NCI-H1048 (cell line): ENCODE measurements around the gene COBLL1.

Experiments used
- DNase-seq: peaks from one replicate; lab custom pipeline; 2025; lab: John Stamatoyannopoulos, UW

Gene COBLL1

GRCh38 chr2:164757934-164758695, 83.5 kb downstream of the COBLL1 start:
- DNase-seq = no peak

GRCh38 chr2:164756773-164757172, 84.8 kb downstream of the COBLL1 start:
- DNase-seq = no peak

DNA sequence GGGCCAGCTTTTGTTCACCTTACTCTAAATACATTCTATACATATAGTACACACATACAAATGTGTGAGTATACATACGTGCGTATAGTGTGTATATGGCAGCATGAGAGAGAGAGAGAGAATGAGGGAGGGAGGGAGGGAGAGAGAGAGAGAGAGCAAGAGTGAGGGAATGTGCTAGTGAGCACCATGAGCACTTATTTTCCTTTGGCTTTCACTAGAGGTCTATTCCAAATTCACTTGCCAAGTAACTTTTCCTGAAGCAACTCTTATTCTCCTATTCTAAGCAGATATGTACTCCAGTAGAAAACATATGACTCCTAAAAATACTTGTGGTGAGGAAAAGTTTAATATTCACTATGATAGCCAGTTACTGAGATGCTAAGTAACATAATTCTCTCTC, 85.7 kb downstream of the COBLL1 start:
- no peak for DNase-seq

DNA sequence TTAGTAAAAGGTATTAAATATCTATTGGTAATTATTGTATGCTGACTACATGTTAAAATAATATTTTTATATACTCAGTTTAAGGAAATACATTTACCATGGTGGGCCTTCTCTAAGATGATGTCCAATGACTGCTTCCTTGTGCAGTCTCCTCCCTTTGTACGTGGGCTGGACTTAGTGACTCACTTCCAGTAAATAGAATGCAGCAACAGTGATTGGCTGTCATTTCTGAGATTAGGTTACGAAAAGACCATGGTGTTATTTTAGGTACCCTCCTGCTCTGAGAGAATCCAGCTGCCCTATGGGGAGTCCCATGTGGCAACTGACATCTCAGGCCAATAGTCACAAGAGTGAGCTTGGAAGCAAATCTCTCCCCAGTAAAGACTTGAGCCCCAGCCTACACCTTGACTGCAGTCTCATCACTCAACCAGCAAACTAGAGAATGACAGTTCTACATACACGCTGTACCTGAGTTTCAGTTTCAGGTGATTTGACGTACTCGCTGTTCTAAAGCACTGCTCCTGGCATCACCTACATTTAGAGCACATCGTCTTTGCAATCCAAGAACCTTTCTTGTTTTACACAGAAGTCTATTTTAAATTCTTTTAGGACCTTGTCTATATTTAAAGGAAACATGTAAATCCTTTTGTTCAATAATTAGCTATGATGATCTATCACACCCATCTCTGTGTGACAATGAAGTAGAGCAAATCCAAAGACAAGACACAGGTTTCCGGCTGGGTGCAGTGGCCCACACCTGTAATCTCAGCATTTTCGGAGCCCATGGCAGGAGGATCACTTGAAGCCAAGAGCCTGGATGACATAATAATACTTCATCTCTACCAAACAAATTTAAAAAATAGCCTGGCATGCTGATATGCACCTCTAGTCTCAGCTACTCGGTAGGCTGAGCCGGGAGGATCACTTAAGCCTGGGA, 87.2 kb downstream of the COBLL1 start:
- no peak for DNase-seq

- DNase-seq = no peak
These were observed 88.7 kb downstream of the COBLL1 start for GRCh38 chr2:164752956-164753355.

GRCh38 chr2:164747783-164748433, 93.7 kb downstream of the COBLL1 start:
- no peak for DNase-seq

- no peak for DNase-seq
These were observed 94.5 kb downstream of the COBLL1 start for GRCh38 chr2:164747140-164747539.

DNA sequence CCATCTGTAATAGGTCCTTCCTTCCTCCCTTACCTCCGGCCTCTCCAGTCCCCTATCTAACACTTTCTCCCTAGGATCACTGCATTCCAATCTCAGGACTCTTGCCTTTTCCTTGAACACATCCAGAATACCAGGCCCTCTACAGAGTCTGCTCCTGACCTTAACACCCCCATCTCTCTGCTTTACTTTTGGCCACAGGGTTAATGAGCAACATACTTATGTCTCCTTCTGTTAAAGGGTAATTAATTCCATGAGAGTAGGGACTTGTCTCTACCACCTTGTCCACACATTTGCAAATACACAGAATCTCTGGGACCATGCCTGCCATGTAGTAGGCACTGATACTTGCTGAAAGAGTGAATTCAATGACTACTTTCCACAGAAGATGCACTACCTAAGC, 94.9 kb downstream of the COBLL1 start:
- DNase-seq = no peak

GRCh38 chr2:164745012-164745797, 96.4 kb downstream of the COBLL1 start:
- DNase-seq = no peak

DNA sequence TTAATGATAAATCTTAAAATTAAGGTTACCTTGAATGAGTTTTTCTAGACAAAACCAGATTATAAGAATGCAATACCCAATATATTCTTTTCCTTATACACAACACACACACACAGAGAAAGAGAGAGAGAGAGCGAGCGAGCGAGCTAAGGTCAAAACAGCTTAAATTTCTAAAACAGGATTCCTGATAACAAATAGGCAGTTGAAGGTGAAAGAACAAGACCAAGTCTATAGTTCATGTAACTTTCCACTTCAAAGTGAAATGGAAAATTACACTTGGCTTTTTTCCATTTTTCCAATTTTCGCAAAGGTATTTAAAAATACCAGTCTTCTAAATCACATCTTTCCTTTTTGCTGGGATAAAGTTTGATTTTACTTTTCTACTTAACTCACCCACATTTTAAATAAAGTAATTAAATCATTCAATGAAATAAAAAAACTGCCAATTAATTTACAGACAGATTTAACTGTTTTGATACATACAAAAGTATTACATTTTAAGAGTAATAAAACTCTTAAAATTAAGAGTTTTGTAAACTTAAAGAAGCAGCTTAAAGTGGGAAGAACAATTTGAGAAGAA, 98.8 kb downstream of the COBLL1 start:
- DNase-seq = no peak

- no peak for DNase-seq
These were observed 101.7 kb downstream of the COBLL1 start for GRCh38 chr2:164739966-164740365.

- peak; percentile 53 for DNase-seq
These were observed 104.0 kb downstream of the COBLL1 start for GRCh38 chr2:164737612-164738081.

DNA sequence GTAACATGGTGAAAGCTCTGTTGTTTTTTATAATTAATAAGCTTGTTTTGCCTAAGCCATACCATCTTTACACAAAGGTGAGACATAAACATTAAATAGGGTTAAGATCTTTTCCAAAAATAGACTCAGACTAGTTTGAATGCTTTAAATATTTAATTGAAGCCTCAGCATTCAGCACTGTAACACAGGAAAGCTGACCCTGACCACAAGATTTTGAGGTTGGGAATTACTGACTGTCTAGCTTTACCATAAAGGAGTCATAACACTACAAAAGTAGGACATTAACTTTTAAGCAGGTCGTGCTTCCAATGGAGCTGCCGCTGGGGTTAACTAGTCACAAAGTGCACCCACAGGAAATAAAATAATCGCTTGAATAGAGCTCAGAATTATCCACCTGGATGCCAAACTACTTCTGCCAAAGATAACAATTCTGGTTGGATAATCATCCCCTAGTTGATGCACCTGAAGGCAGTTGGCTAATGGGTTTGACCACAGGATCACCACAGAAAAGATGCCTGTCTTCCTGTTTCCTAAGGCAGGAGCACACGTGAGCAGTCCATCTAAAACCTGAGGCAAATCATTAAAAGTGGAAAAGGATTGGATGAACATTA, 106.2 kb downstream of the COBLL1 start:
- no peak for DNase-seq

DNA sequence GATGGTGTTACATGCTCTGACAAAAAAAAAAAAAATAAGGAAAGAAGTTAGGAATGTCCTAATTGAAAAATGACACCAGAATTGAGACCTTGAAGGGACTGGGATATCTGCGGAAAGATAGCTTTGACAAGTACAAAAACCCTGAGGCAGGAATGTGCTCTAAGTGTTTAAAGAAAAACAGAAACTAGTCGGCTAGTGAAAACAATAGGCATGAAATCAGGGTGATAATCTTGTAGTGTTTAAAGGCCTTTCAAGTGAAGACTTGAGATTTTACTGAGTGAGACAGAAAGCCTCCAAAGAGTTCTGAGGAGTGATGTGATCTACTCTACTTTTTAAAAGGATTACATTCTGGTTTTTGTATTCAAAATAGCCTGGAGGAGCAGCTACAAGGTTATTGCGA, 107.4 kb downstream of the COBLL1 start:
- no peak for DNase-seq

DNA sequence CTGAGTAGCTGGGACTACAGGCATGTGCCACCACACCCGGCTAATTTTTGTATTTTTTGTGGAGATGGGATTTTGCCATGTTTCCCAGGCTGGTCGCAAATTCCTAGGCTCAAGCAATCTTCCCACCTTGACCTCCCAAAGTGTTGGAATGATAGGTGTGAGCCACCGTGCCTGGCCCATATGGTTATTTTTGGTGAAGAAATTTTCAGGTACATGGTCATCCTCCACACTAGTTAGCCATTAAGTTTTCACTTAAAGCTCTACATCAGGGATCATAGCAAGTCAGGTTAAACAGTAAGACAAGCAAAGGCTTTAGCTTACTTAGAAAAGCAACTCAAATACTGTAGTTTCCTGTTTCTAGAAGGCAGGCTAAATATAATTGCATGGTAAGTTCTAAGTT, 116.1 kb downstream of the COBLL1 start:
- DNase-seq = no peak

GRCh38 chr2:164722616-164723338, 118.8 kb downstream of the COBLL1 start:
- no peak for DNase-seq

DNA sequence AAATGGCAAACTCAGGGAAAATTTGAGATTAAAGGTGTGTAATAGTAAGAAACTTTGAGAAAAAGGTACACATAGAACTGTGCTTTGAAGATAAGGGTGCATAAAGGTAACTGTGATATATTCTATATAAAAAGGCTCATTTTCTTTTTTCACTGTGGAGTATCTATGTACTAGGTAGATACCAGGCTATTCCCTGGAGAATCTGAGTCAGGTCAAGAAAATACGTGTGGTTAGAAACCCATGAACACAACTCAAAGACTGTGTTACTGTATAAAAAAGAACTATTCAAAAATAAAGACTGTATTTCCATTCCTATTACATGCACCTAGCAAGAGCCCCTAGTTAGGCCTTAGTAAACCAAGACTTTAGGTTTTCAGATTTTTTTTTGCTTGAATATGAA, 120.2 kb downstream of the COBLL1 start:
- no peak for DNase-seq

DNA sequence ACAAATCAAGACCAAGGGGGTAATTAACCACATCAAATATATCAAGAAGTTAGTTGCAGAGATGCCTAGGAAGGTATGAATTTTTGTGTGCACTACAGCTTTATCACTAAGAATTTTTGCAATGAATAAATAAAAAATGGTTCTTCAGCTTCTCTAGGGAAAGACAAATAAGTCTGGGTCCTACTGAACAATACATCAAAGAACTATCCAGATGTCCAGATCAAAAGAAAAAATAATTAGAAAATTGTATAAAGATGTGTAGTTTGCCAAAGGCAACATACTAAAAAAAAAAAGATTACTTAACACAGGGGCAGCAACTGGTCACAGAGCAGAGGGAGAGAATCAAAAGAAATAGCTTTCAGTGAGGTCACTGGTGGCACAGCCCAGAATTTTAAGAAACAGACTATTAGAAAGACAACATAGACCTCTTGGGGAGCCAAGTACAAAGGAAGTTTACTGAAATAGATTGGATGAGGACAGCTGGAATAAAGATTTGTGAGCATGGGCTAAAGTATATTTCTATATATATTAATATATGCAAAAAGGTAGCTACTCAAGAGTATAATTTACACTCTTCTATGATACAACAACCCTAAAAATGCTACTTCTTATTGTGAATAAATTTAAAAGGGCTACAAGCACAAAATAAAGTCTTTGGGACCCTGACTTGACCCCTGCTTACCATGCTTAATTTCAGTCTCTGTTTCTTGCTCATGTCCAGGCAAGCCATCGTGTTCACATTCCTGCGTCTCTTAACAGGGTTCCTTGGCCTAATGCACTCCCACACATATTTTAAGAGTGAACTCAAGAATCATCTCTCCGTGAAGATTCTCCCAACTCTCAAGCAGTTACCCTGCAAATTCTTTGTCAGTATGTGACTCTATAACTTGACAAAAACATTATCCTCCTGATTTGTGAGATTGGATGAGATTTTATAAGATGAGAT, 121.4 kb downstream of the COBLL1 start:
- no peak for DNase-seq
